ENCODE data around the gene PRDM11.

GRCh38 chr11:45181193-45181888 is 34.9 kb downstream of the PRDM11 start:
- TF ChIP-seq POLR2A (IDR thresholded peaks at IDR 0.05; ENCODE audit: low read depth, low read length) (no peak), SREBF2 (IDR thresholded peaks at IDR 0.05; ENCODE audit: low read length) (no peak)
